Measurements from ENCODE around the gene HLA-B. TPM values are rescaled to one million over a fixed set of nuclear protein-coding genes. Genes with fewer than 3 reads are reported as not detected.
"Not testable (repeated sequence)": the region's sequence is repeated elsewhere in the genome, so short reads cannot be mapped to it uniquely, and the experiment has no call there.

The HLA-B gene
- total RNA-seq = 100 to 1,000 TPM; 552 to 852 TPM

- Histone ChIP-seq H3K9me3 (no peaks in the 10 kb centered on the region), H3K4me3 (peak within 1 kb of the TSS; percentile 91), H3K36me3 (no peaks in the 10 kb centered on the region), H3K27me3 (replicated peaks; ENCODE audit: insufficient read depth) (no peaks in the 10 kb centered on the region), H3K27ac (peak within 1 kb of the TSS; percentile 35 to 86), H3K4me1 (ENCODE audit: control insufficient read depth in 1 of 2, low read depth in 2 of 2) (peaks cover 0 to 15% of the 10 kb centered on the region in 2 donors)
- DNase-seq (ENCODE audit: low spot score) (no peak), ATAC-seq (ENCODE audit: insufficient number of reproducible peaks, low FRiP score, low read depth) (peak; percentile 97)
- TF ChIP-seq, protein P1, sequence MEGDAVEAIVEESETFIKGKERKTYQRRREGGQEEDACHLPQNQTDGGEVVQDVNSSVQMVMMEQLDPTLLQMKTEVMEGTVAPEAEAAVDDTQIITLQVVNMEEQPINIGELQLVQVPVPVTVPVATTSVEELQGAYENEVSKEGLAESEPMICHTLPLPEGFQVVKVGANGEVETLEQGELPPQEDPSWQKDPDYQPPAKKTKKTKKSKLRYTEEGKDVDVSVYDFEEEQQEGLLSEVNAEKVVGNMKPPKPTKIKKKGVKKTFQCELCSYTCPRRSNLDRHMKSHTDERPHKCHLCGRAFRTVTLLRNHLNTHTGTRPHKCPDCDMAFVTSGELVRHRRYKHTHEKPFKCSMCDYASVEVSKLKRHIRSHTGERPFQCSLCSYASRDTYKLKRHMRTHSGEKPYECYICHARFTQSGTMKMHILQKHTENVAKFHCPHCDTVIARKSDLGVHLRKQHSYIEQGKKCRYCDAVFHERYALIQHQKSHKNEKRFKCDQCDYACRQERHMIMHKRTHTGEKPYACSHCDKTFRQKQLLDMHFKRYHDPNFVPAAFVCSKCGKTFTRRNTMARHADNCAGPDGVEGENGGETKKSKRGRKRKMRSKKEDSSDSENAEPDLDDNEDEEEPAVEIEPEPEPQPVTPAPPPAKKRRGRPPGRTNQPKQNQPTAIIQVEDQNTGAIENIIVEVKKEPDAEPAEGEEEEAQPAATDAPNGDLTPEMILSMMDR (IDR thresholded peaks at IDR 0.05) = no peak
Measured at GRCh38 chr6:31356946-31357466, at the start of gene HLA-B. HLA-B (minus strand) TSS chr6:31357179; CDS start chr6:31357158, 21 bp downstream.

DNA sequence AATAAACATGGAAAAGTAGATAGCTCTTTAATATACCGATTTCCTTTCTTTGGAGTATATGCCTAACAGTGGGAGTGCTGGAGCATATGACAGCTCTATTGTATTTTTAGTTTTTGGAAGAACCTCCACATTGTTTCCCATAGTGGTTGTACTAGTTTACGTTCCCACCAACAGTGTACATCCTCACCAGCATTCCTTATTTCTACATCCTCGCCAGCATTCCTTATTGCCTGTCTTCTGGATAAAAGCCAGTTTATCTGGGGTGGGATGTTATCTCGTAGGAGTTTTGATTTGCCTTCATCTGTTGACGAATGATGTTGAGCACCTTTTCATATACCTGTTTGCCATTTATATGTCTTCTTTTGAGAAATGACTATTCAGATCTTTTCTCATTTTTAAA lies 49.0 kb upstream of the HLA-B start:
- Histone ChIP-seq H3K4me3 (no peak overlapping the region), H3K9me3 (no peaks in the 10 kb centered on the region), H3K27me3 (replicated peaks; ENCODE audit: insufficient read depth) (no peaks in the 10 kb centered on the region), H3K4me1 (ENCODE audit: control insufficient read depth in 1 of 2, low read depth in 2 of 2) (peaks cover 44 to 59% of the 10 kb centered on the region in 2 donors), H3K27ac (no peak overlapping the region), H3K36me3 (peaks cover 6% of the 10 kb centered on the region)
- DNase-seq (ENCODE audit: low spot score) = no peak
- no peak for ATAC-seq (ENCODE audit: insufficient number of reproducible peaks, low FRiP score, low read depth)
- TF ChIP-seq, protein P1 (IDR thresholded peaks at IDR 0.05) = no peak

GRCh38 chr6:31404061-31404364 lies 47.0 kb upstream of the HLA-B start:
- Histone ChIP-seq H3K4me3 (peak overlapping the region; percentile 95), H3K4me1 (ENCODE audit: control insufficient read depth in 1 of 2, low read depth in 2 of 2) (peaks cover 41 to 56% of the 10 kb centered on the region in 2 donors), H3K27ac (peak overlapping the region; percentile 95 to 99)
- H3K36me3 ChIP-seq; H3K27me3 ChIP-seq (replicated peaks; ENCODE audit: insufficient read depth); H3K9me3 ChIP-seq; ATAC-seq (ENCODE audit: insufficient number of reproducible peaks, low FRiP score, low read depth); DNase-seq (ENCODE audit: low spot score): not testable (repeated sequence)

DNA sequence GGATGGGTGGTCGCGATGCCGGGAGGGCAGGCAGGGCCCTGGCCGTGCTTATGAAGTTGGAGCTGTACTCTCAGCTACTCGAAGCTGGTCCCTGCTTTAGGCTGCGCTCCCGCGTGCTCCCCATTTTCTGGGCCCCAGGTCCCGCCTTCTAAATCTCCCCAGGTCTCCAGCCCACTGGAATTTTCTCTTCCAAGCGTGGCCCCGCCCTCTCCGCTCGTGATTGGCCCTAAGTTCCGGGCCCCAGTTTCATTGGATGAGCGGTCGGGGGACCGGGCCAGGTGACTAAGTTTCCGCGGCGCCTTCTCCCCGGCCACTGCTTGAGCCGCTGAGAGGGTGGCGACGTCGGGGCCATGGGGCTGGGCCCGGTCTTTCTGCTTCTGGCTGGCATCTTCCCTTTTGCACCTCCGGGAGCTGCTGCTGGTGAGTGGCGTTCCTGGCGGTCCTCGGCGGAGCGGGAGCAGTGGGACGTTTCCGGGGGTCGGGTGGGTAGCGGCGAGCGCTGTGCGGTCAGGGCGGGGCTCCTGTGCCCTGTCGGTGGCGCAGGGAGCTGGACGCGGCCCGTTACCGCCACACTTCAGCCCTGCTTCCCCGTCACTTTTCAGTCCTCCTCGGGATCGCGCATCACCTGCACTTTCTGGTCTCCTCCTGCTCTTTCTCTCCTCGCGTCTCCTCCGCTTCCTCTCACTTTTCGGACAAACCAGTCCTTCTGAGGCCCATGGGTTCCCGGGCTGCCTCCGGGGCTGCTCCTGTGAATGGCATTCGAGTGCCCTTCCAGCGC lies 46.5 kb upstream of the HLA-B start, which contains the start of gene MICA:
Gene MICA (plus strand): TSS at position 313 of the 778 bp plus-strand sequence. CDS start 38 bp downstream, at position 351.
- TF ChIP-seq, protein P1 (IDR thresholded peaks at IDR 0.05) = peak; percentile 16
- peak; percentile 45 for ATAC-seq (ENCODE audit: insufficient number of reproducible peaks, low FRiP score, low read depth)
- peak; percentile 58 for DNase-seq (ENCODE audit: low spot score)
- Histone ChIP-seq H3K4me1 (ENCODE audit: control insufficient read depth in 1 of 2, low read depth in 2 of 2) (peaks cover 39 to 53% of the 10 kb centered on the region in 2 donors), H3K36me3 (no peaks in the 10 kb centered on the region), H3K9me3 (no peaks in the 10 kb centered on the region), H3K4me3 (peak within 1 kb of the TSS; percentile 95), H3K27me3 (replicated peaks; ENCODE audit: insufficient read depth) (no peaks in the 10 kb centered on the region), H3K27ac (peak within 1 kb of the TSS; percentile 95 to 99)

- TF ChIP-seq, protein P1 (IDR thresholded peaks at IDR 0.05) = no peak
- Histone ChIP-seq H3K4me3 (peak overlapping the region; percentile 95), H3K27me3 (replicated peaks; ENCODE audit: insufficient read depth) (no peaks in the 10 kb centered on the region), H3K9me3 (no peaks in the 10 kb centered on the region), H3K36me3 (no peaks in the 10 kb centered on the region), H3K27ac (peak overlapping the region; percentile 95 to 99), H3K4me1 (ENCODE audit: control insufficient read depth in 1 of 2, low read depth in 2 of 2) (peaks cover 34 to 46% of the 10 kb centered on the region in 2 donors)
- DNase-seq (ENCODE audit: low spot score) (no peak), ATAC-seq (ENCODE audit: insufficient number of reproducible peaks, low FRiP score, low read depth) (no peak)
Measured at GRCh38 chr6:31402324-31403282, 45.6 kb upstream of the HLA-B start.

Data from thoracic aorta (tissue), 2 donors.